Measurements from ENCODE around the gene DBN1. TPM values are rescaled to one million over a fixed set of nuclear protein-coding genes. Genes with fewer than 3 reads are reported as not detected.

DBN1 gene
- total RNA-seq, 2 donors from 2014 or later = 322 to 383 TPM

- H3K27ac Mint-ChIP-seq = peak overlapping the region; percentile 16
- WGBS, 2 experiments (ENCODE audit: insufficient coverage in 1 of 2, insufficient read length in 1 of 2) = 89 to 94% methylated on average over 4 to 7 of the region's 7 CpGs
- peaks cover 19% of the 10 kb centered on the region for H3K4me1 Mint-ChIP-seq
- H3K27me3 Mint-ChIP-seq (ENCODE audit: insufficient read depth) = peaks cover 2% of the 10 kb centered on the region
- no peak overlapping the region for H3K4me3 Mint-ChIP-seq
- Histone ChIP-seq H3K27ac (ENCODE audit: low read depth, low read length) (no peak overlapping the region), H3K36me3 (ENCODE audit: control insufficient read depth, insufficient read depth, low read length) (peaks cover 71% of the 10 kb centered on the region), H3K9me3 (ENCODE audit: control insufficient read depth, low read length) (no peaks in the 10 kb centered on the region), H3K4me3 (ENCODE audit: low read length) (no peak overlapping the region), H3K4me1 (ENCODE audit: control insufficient read depth, insufficient read depth, low read length) (peaks cover 17% of the 10 kb centered on the region), H3K9ac (ENCODE audit: extremely low read depth, low read length, poor library complexity, severe bottlenecking) (no peak overlapping the region), H3K27me3 (ENCODE audit: control insufficient read depth, insufficient read depth, low read length, poor library complexity, severe bottlenecking) (no peaks in the 10 kb centered on the region)
- peaks cover 47% of the 10 kb centered on the region for H3K36me3 Mint-ChIP-seq (ENCODE audit: low read depth)
- H3K9me3 Mint-ChIP-seq = no peaks in the 10 kb centered on the region
- no peak for DNase-seq
- no peak for TF ChIP-seq CTCF (conservative IDR thresholded peaks at IDR 0.05)
Observed at GRCh38 chr5:177492841-177493240, 19.4 kb upstream of the DBN1 start.

- H3K36me3 Mint-ChIP-seq (ENCODE audit: low read depth) = peaks cover 54% of the 10 kb centered on the region
- H3K4me3 Mint-ChIP-seq = no peak overlapping the region
- 94 to 96% methylated on average over 36 to 54 of the region's 54 CpGs for WGBS, 2 experiments (ENCODE audit: insufficient coverage in 1 of 2, insufficient read length in 1 of 2)
Observed at GRCh38 chr5:177491983-177492746, 18.7 kb upstream of the DBN1 start.

DNA sequence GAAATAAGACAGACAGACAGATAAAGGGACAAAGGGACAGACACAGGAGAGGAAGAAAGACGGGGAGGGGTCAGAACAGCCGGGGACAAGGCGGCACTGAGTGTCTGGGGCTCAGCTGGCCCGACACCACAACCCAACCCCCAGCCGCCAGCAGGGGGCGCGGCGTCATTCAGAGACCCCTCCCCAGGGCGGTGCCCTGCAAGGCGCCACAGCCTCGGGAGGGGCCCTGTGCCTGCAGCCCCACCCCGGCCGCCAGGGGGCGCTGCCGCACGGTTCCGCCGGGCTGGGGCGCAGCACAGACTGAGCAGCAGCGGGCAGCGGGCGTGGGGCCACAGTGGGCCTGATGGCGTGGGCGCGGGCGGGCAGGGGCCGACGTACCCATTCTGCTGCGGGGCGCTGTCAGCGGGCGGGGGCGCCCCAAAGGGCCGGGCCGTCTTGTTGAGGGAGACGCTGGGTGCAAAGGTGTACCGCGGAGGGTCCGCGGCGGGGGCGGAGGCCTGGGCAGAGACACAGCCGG lies 18.1 kb upstream of the DBN1 start:
- Mint-ChIP-seq H3K9me3 (no peaks in the 10 kb centered on the region), H3K36me3 (ENCODE audit: low read depth) (peaks cover 57% of the 10 kb centered on the region)
- WGBS, 2 experiments (ENCODE audit: insufficient coverage in 1 of 2, insufficient read length in 1 of 2) = 29 to 52% methylated on average over 22 to 41 of the region's 43 CpGs

More at GRCh38 chr5:177491983-177492746, 18.7 kb upstream of the DBN1 start:
- peak overlapping the region; percentile 16 for H3K27ac Mint-ChIP-seq
- no peaks in the 10 kb centered on the region for H3K27me3 Mint-ChIP-seq (ENCODE audit: insufficient read depth)
- no peak overlapping the region for H3K27ac ChIP-seq (ENCODE audit: low read depth, low read length)
- H3K27me3 ChIP-seq (ENCODE audit: control insufficient read depth, insufficient read depth, low read length, poor library complexity, severe bottlenecking) = no peaks in the 10 kb centered on the region
- peaks cover 78% of the 10 kb centered on the region for H3K36me3 ChIP-seq (ENCODE audit: control insufficient read depth, insufficient read depth, low read length)
- H3K4me1 Mint-ChIP-seq = peaks cover 17% of the 10 kb centered on the region
- H3K9ac ChIP-seq (ENCODE audit: extremely low read depth, low read length, poor library complexity, severe bottlenecking) = no peak overlapping the region
- no peak overlapping the region for H3K4me3 ChIP-seq (ENCODE audit: low read length)
- H3K4me1 ChIP-seq (ENCODE audit: control insufficient read depth, insufficient read depth, low read length) = peaks cover 17% of the 10 kb centered on the region
- H3K9me3 Mint-ChIP-seq = no peaks in the 10 kb centered on the region
- TF ChIP-seq CTCF (conservative IDR thresholded peaks at IDR 0.05) = no peak
- H3K9me3 ChIP-seq (ENCODE audit: control insufficient read depth, low read length) = no peaks in the 10 kb centered on the region
- DNase-seq = no peak

More for the DNA sequence above, 18.1 kb upstream of the DBN1 start:
- H3K4me3 Mint-ChIP-seq = peak overlapping the region; percentile 22
- no peaks in the 10 kb centered on the region for H3K27me3 Mint-ChIP-seq (ENCODE audit: insufficient read depth)
- peaks cover 82% of the 10 kb centered on the region for H3K36me3 ChIP-seq (ENCODE audit: control insufficient read depth, insufficient read depth, low read length)
- H3K4me1 ChIP-seq (ENCODE audit: control insufficient read depth, insufficient read depth, low read length) = peaks cover 17% of the 10 kb centered on the region
- TF ChIP-seq CTCF (conservative IDR thresholded peaks at IDR 0.05) = peak; percentile 100
- peak overlapping the region; percentile 82 for H3K27ac Mint-ChIP-seq
- H3K4me1 Mint-ChIP-seq = peaks cover 17% of the 10 kb centered on the region
- H3K27ac ChIP-seq (ENCODE audit: low read depth, low read length) = peak overlapping the region; percentile 77
- H3K9me3 ChIP-seq (ENCODE audit: control insufficient read depth, low read length) = no peaks in the 10 kb centered on the region
- H3K4me3 ChIP-seq (ENCODE audit: low read length) = no peak overlapping the region
- peak; percentile 98 for DNase-seq
- H3K9ac ChIP-seq (ENCODE audit: extremely low read depth, low read length, poor library complexity, severe bottlenecking) = no peak overlapping the region
- H3K27me3 ChIP-seq (ENCODE audit: control insufficient read depth, insufficient read depth, low read length, poor library complexity, severe bottlenecking) = no peaks in the 10 kb centered on the region
